Measurements from ENCODE around the gene NRXN2.

DNA sequence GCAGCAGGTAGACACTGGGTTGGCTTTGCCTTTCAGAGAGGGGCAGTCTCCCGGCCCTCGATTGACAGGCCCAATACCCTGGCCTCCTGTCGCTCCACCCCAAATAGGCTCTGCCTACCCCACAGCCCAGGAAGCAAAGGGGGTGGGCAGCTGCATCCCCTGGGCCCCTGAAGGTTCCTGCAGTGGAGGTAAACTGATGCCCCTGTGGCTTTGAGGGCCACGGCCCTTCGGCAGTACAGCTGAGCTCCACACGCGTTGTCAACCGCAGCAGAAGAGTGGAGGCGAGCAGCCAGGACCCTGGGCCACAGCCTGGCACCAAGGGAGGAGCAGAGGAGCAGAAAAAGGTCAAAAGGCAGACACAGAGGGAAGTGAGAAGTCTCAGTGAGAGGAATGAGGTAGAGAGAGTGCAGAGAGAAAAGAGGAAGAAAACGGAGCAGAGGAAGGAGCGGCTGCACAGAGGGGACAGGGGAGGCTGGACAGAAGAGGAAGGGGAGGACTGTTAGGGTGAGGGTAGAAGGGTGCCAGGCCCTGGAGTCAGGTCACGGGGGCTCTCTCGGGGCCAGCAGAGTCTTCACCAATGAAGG is 67.9 kb downstream of the NRXN2 start:
- TF ChIP-seq, protein P1, sequence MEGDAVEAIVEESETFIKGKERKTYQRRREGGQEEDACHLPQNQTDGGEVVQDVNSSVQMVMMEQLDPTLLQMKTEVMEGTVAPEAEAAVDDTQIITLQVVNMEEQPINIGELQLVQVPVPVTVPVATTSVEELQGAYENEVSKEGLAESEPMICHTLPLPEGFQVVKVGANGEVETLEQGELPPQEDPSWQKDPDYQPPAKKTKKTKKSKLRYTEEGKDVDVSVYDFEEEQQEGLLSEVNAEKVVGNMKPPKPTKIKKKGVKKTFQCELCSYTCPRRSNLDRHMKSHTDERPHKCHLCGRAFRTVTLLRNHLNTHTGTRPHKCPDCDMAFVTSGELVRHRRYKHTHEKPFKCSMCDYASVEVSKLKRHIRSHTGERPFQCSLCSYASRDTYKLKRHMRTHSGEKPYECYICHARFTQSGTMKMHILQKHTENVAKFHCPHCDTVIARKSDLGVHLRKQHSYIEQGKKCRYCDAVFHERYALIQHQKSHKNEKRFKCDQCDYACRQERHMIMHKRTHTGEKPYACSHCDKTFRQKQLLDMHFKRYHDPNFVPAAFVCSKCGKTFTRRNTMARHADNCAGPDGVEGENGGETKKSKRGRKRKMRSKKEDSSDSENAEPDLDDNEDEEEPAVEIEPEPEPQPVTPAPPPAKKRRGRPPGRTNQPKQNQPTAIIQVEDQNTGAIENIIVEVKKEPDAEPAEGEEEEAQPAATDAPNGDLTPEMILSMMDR (IDR thresholded peaks at IDR 0.05): no peak
- no peak for TF ChIP-seq POLR2AphosphoS5 (IDR thresholded peaks at IDR 0.05; ENCODE audit: low read depth, low read length)
